GM18520 (cell line): ENCODE results near the gene FILIP1L.

Experiments used
- ATAC-seq: cut with Tn5 transposase; IDR thresholded peaks from one replicate; pipeline ENCODE4 v1.9.1; 2021; ENCODE audit not compliant: unreplicated experiment

The FILIP1L gene

GRCh38 chr3:99981138-99981537 is 133.2 kb downstream of the FILIP1L start:
- no peak for ATAC-seq

- no peak for ATAC-seq
Observed at GRCh38 chr3:99980606-99981005, 133.7 kb downstream of the FILIP1L start.

- no peak for ATAC-seq
Observed at GRCh38 chr3:99978221-99978620, 136.1 kb downstream of the FILIP1L start.

GRCh38 chr3:99976584-99976983 is 137.7 kb downstream of the FILIP1L start:
- ATAC-seq = no peak

GRCh38 chr3:99974989-99975388 is 139.3 kb downstream of the FILIP1L start:
- ATAC-seq = no peak

- no peak for ATAC-seq
Observed at GRCh38 chr3:99972380-99973104, 141.8 kb downstream of the FILIP1L start.

GRCh38 chr3:99971761-99972160 is 142.5 kb downstream of the FILIP1L start:
- no peak for ATAC-seq

- ATAC-seq = peak; percentile 94
Observed at GRCh38 chr3:99970198-99970597, 144.1 kb downstream of the FILIP1L start.

GRCh38 chr3:99969136-99969535 is 145.2 kb downstream of the FILIP1L start:
- no peak for ATAC-seq

GRCh38 chr3:99967796-99968195 is 146.5 kb downstream of the FILIP1L start:
- ATAC-seq = no peak

- no peak for ATAC-seq
Observed at GRCh38 chr3:99966662-99967416, 147.5 kb downstream of the FILIP1L start.

- ATAC-seq = no peak
Observed at GRCh38 chr3:99965681-99966408, 148.5 kb downstream of the FILIP1L start.

- no peak for ATAC-seq
Observed at GRCh38 chr3:99965077-99965476, 149.2 kb downstream of the FILIP1L start.

GRCh38 chr3:99962703-99963102 is 151.6 kb downstream of the FILIP1L start:
- ATAC-seq = no peak

GRCh38 chr3:99961756-99962515 is 152.4 kb downstream of the FILIP1L start:
- no peak for ATAC-seq

GRCh38 chr3:99960941-99961340 is 153.4 kb downstream of the FILIP1L start:
- ATAC-seq = no peak

GRCh38 chr3:99960123-99960878 is 154.0 kb downstream of the FILIP1L start:
- ATAC-seq = no peak

- ATAC-seq = no peak
Observed at GRCh38 chr3:99958222-99958912, 155.9 kb downstream of the FILIP1L start.

GRCh38 chr3:99957151-99957796 is 157.0 kb downstream of the FILIP1L start:
- ATAC-seq = no peak
